Activated CD4-positive, alpha-beta T cell treated with anti-CD3 and anti-CD28 coated beads for 4 hours (primary cell): Measurements from ENCODE around the gene IRF4.
"Not testable (repeated sequence)": the region's sequence is repeated elsewhere in the genome, so short reads cannot be mapped to it uniquely, and the experiment has no call there.

ENCODE experiments used
- DNase-seq, 2 donors: peaks; one replicate each; pipeline ENCODE4 v3.0.0-alpha.2; 2020

IRF4 gene

GRCh38 chr6:366389-367297 lies 24.9 kb upstream of the IRF4 start:
- no peak for DNase-seq

GRCh38 chr6:367298-367794 lies 24.2 kb upstream of the IRF4 start:
- DNase-seq, result no peak

- DNase-seq, result no peak
Measured at GRCh38 chr6:367891-368630, 23.5 kb upstream of the IRF4 start.

DNA sequence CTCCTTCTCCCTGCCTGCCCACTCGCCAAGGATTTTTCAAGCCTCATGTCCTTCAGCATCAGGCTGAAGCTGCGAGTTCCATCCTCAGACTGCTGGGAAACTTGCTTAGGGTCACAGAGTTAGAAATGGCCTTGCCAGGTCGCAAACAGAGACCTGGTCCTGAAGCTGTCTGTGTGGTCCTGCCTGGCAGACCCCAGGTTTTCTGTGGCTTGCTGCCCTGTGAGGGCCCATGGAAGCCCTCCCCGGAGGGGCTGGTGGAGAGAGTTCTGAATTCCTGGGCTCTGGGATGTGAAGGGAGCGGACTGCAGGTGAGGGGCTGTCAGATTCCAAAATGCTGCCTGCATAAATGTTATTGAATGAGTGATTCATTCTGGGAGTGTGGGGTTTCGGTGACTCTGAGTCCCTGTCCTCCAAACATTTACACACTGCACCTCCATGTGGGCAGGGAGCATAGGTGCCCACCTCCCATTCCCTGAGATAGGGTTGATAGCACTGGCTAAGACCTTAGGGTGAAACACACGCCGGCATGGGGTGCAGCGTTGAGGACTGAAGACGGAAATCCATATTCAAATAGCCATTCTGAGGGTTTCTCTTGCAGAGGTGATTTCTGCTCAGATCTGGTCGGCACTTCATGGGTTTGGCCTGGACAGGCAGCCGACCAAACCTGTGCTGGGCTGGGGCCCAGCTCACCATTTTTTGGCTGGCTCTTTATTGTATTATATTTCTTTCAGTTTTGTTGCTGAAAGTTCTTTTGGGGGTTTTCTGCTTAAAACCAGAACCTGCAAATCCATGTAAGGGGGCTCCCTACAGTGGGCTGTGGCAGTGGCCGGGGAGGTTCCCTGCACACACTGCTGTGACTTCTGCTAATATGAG lies 21.8 kb upstream of the IRF4 start:
- no peak for DNase-seq

- no peak for DNase-seq
Measured at GRCh38 chr6:370555-370954, 21.0 kb upstream of the IRF4 start.

- not testable (repeated sequence) for DNase-seq
Measured at GRCh38 chr6:371851-372250, 19.7 kb upstream of the IRF4 start.

DNA sequence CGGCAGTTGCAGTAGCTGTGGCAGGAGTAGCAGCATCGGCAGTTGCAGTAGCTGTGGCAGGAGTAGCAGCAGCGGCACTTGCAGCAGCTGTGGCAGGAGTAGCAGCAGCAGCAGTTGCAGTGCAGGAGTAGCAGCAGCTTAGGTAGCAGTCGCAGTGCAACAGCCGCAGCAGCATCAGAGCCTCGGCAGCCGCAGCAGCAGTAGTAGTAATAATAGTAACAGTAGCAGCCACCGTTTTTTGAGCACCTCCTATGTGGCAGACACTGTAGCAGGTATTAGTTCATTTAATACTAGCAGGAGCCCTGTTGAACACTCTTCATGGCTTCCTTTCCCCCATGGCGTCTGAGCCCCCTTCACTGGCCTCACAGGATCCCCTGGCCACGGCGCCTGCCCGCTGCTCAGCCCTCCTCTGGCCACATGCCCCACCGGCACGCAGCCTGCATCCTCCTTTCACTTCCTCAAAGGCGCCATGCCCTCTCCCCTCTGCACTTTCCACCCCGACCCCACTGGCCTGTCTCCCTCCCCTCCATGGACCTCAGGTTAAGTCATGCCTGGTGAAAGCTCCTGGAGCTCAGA lies 19.1 kb upstream of the IRF4 start:
- DNase-seq, result no peak

DNA sequence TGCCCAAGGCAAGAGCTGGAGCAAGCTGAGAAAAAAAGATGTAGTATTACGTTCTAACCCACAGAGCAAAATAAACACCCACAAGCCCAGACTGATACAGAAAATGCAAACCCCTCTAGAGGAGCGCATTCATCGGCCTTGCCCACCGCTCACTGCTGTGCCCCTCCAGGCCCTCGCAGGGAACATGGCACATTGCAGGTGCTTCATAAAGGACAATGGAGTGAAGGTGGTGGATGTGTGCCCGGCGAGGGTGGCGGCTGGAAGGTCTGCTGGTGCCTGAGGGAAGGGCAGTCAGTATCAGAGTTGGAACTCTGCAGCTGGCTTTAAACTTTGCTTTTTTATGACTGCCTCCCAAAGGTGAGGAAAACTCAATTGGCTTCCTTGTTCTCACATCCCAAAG lies 18.5 kb upstream of the IRF4 start:
- DNase-seq, result no peak

- no peak for DNase-seq
Measured at GRCh38 chr6:373773-374724, 17.5 kb upstream of the IRF4 start.

DNA sequence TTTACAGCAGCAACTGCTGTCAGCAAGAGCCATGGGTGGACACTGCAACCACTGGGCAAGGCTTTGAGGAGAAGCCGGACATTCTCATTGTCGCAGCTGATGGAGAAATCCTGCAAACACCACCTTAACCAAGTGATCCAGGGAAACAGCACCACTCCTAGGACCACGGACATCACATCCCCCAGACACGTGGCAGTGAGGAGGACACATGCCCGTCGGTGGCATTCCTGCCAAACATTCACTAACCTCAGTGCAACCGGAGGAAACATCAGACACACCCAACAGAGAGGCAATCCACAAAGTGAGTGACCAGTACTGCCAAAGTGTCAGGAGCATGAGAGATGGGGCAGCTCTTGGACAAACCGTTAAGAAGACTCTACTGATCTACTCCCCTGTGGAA lies 16.6 kb upstream of the IRF4 start:
- DNase-seq, result no peak

DNA sequence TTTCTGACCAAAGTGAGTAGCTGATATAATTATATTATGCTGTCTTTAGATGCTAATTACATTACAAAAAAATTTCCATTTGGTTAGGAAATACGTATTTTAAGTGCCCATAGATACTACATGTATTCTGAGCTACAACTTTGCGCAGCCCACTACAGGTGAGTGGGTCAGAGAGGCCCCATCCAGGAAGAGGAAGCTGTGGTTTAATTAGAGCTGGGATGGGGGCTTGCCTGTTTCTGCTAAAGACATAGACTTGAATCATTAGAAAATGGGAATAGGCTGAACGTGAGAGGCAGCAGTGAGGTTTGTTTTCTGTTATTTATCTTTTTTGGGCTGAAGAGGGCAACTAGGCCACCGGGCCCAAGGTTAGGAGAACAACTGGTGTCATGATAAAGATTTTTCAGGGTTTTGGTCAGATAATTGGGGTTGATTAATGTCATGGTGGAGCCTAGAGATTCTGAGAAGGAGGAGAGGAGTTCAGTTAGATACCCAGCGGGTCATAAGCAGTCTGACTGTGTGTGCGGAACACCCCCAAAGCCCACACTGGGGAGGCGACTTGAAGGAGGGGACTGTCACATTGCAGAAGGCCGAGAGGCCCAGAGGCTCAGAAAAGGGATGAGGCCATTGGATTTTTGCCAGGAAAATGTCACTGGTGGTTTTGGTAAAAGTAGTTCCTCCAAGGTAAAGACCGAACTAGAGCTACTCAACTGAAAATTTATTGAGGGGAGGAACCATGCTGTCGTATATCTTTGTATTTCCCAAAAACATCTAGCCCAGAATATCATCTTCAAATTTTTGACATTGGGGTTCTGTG lies 14.5 kb upstream of the IRF4 start:
- DNase-seq, result no peak

DNA sequence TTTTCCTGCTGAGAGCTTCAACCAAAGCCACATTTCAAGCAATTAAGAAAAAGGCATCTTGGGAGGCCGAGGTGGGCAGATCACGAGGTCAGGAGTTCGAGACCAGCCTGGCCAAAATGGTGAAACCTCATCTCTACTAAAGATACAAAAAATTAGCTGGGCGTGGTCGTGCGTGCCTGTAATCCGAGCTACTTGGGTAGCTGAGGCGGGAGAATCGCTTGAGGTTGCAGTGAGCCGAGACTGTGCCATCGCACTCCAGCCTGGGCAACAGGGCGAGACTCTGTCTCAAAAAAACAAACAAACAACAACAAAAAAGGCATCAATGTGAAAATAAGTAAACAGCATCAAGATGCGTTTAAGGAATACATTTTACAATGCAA lies 13.9 kb upstream of the IRF4 start:
- DNase-seq, result not testable (repeated sequence)

DNA sequence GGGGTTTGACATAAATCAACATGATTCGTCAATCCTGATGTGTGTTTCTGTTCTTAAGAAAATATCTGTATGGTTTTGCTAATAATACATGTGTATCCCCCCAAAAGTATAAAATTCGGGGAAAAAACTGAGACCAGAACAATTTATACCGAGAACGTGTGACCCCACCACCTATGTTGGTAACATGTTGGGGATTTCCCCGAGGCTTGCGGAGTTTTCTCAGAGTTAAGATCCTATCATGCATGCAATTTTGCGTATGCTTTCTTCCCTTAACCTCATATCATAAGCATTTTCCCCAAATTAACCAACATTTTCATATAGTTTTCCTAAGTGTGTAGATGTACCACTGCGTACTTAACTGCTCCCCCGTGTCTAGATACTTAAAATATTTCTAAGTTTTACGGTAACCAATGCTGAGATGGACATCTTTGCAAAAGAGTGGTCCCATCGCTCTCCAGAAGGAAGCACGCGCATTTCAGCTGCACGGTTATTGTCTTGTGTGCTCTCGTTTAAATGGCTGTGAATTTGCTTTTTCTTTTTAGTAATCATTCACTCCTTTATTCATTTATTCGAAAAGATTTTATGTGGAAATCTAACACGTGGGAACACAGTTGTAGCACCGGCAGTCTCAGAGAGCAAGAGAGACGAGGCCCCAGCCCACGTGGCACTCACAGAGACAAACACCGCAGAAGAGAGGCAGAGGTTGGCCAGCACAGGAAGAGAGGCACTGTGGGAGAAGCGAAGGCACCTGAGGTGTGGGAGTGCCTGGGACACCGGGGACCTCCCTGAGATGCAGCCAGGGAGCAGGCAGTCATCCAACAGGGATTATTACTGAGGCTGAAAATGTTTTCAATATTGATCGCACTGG lies 13.2 kb upstream of the IRF4 start:
- DNase-seq, result no peak

GRCh38 chr6:378958-379409 lies 12.6 kb upstream of the IRF4 start:
- DNase-seq, result no peak

DNA sequence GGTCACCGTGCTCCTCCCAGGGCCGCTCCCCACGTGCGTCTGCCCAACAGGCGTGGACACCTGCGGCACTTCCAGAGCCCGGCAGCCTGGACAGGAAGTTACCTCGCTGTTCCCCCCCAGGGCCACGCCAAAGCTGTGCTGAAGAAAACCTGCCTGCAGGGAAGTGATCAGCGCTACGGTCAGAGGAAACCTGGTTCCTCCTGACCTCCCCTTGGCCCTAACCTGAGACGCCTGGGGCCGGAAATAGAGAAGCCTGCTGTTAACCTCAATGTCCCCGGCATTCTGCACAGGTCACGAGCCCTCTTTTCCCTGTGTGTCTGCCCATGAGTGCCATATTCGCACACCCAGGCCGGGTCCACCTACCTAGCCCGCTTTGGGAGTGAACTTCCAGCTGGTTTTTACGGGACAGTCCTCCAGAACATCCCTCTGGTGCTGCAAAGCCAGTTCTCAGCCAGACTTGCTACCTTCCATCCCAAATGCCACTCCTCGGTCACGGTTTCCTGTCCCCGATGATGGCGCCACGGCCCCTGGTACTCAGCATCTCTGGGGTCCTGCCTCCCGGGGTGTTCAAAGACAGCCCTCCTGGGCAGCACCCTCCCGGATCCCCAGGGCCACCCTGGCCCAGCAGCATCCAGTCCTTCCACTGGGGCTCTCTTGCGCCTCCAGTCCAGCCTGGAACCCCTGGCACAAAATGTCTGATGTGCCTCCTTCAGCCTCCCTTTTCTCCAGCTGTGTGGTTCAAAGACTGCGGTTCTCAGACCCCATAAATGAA lies 12.0 kb upstream of the IRF4 start:
- no peak for DNase-seq

GRCh38 chr6:380234-381218 lies 11.0 kb upstream of the IRF4 start:
- DNase-seq, result no peak

DNA sequence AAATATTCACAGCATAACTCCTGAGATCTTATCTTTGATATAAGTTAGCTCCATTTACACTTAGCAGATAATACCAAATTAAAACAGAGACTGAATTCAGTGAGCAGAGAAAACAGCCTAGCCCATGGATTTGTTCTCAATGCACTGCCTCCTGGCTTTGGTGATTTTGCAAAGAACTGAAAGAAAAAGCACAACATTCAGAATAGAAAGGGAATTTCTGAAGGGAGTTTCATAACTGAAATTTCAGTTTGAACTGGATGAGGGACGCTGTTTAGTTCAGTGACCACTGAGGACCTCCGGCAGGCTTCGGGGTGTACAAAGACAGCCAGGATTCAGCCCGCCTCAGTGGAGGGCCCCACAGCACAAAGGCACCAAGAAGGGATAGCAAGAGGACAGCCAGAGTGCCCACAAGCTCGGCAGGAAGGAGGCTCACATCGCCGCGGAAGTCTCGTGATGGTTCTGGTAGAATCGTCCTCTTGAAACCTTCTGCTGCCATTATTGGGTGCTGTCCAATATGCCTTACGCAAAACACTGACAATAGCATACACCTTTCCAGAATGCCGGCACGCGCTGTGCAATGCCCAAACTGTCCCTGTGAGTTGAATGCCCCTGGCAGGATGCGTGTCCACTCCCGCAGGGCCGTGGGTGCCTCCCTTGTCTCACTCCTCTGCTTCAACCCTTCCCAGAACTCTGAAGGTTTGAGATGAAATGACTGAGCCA lies 9.7 kb upstream of the IRF4 start:
- DNase-seq, result no peak
